HFF-Myc (cell line): ENCODE data around the gene C9orf50.

Experiments used
- DNase-seq: peaks from one replicate; pipeline ENCODE4 v3.0.0-alpha.2; 2011; ENCODE audit warnings: low read depth; ENCODE audit errors: extremely low read depth
- H3K4me3 ChIP-seq: replicated peaks from 2 replicates; pipeline ENCODE4 v1.5.1; 2011; ENCODE audit warnings: low read depth, mild to moderate bottlenecking, control low read depth, low read length
- CTCF ChIP-seq: IDR thresholded peaks from 2 replicates; pipeline ENCODE4 v1.5.1; 2012; ENCODE audit warnings: mild to moderate bottlenecking, low read depth, low read length, control low read depth; ENCODE audit errors: missing control alignments

Gene C9orf50

DNA sequence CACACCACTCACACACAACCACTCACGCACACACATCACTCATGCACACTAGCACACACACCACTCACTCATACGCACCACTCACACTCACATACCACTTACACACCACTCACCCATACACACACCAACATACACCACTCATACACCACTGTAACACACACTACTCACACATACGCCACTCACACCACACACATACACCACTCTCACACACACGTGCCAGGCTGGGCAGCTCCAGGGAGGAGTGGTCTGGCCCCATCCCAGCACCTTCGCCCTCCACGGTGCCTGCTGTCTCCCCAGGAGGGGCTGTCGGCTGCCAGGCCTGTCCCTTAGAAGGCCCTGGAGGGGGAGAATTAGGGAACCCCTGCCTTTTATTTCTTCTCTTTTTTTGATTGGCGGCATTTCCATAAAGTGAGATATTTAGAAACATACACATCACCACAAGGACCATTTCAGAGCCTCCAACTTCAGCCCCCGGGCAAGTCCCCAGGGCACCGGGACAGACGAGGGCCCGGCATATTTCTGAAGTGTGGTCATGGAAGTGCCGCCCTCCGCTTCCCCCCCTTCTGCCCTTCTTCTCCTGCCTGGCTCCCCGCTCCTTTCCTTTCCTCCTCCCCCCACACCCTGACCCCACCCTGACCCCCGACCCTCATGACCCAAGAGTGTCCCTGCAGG is 27.3 kb upstream of the C9orf50 start:
- TF ChIP-seq CTCF = no peak
- DNase-seq = no peak
- no peak overlapping the region for H3K4me3 ChIP-seq

- H3K4me3 ChIP-seq = no peak overlapping the region
- DNase-seq = no peak
- TF ChIP-seq CTCF = no peak
Observed at GRCh38 chr9:129647635-129648034, 26.7 kb upstream of the C9orf50 start.

GRCh38 chr9:129646654-129647053 is 25.8 kb upstream of the C9orf50 start:
- no peak for TF ChIP-seq CTCF
- no peak for DNase-seq
- no peak overlapping the region for H3K4me3 ChIP-seq

DNA sequence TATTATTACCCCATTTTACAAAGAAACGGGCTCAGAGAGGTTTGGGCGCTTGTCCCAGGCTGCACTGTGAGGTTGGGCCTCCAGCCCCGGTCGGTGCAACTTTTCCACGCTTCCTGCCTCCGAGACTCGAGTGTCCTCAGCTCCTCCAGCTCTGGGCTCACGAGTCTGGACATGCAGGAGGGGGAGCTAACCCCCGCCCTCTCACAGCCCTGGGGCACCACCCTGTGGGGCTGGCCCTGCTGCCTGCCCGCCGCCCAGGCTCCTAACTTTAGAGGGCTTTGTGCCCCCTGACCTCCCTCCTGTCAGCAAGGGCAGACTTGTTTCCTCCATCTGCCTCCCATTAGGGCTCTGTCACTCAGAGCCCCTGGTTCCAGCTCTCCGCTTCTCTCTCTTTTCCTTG is 25.4 kb upstream of the C9orf50 start:
- H3K4me3 ChIP-seq = no peak overlapping the region
- no peak for DNase-seq
- no peak for TF ChIP-seq CTCF

- no peak for TF ChIP-seq CTCF
- no peak overlapping the region for H3K4me3 ChIP-seq
- no peak for DNase-seq
Observed at GRCh38 chr9:129644902-129645301, 24.0 kb upstream of the C9orf50 start.

GRCh38 chr9:129644365-129644764 is 23.5 kb upstream of the C9orf50 start:
- TF ChIP-seq CTCF = no peak
- no peak overlapping the region for H3K4me3 ChIP-seq
- no peak for DNase-seq

DNA sequence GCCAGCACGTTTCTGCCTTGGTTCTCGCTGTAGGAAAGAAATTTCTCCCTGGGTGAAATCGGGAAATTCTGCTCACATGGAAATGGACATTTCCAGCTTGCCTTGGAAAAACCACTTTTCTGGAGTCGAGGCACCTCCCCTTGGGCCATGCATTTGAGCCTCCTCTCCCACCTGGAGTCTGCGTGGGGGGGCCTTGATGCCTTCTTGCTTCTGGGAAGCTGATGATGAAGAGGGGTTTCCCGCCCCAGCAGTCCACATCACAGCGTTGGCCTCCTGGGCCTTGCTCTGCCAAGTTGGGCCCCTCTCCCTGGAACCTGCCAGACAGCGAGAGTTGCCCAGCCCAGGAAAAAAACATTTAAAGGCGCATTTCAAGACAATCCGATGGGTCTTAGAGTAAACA is 22.8 kb upstream of the C9orf50 start:
- no peak for DNase-seq
- no peak overlapping the region for H3K4me3 ChIP-seq
- TF ChIP-seq CTCF = no peak
